HCT116 (cell line): ENCODE measurements around the gene KCNJ1. TPM values are rescaled to one million over a fixed set of nuclear protein-coding genes. Genes with fewer than 3 reads are reported as not detected.

Experiments
- ATAC-seq: fragments of 200-7000 bp; cut with Tn5 transposase; 2 replicates; pipeline ENCODE4 v1.9.1; 2020; ENCODE audit warnings: mild to moderate bottlenecking, moderate library complexity
- BruUV-seq: library from RNA; stranded (reverse); fragments of 400-500 nt; replicated peaks from 2 replicates; lab custom pipeline; 2021; lab: Mats Ljungman, UMichigan
- CTCF ChIA-PET: fragments of 300-600 bp; sonication (Branson Sonifier 250); formaldehyde crosslinking; loops from one replicate; lab custom pipeline; 2021; ENCODE audit warnings: antibody characterized with exemption; lab: Charles Lee
- POLR2A ChIA-PET: fragments of 300-600, 350-600 bp; sonication (Branson Sonifier 250); formaldehyde crosslinking; loops from one replicate; lab custom pipeline; 2021; ENCODE audit warnings: antibody characterized with exemption; lab: Charles Lee
- RAD21 ChIA-PET, 2 experiments: fragments of 300-600 bp; sonication (Branson Sonifier 250); formaldehyde crosslinking; loops; one replicate each; lab custom pipeline; 2023; ENCODE audit warnings: low total read pairs in 2 of 2; ENCODE audit not compliant: uncharacterized antibody in 2 of 2, unreplicated experiment in 2 of 2, low non-redundant PET in 1 of 2; lab: Charles Lee
- DNase-seq: peaks from one replicate; pipeline ENCODE4 v3.0.0-alpha.2; 2010; ENCODE audit warnings: low read depth, low spot score
- H2AFZ ChIP-seq: fragments of 200-600 bp; shearing (Covaris generic), sonication (generic); 2 replicates; pipeline ENCODE4 v1.6.1; 2017; ENCODE audit warnings: low read depth, mixed run types, mixed read lengths, antibody characterized with exemption, low read length; ENCODE audit not compliant: poor library complexity, severe bottlenecking
- H3K27ac ChIP-seq: 2 replicates; pipeline ENCODE4 v1.5.1; 2012; ENCODE audit warnings: low read depth, low read length
- H3K27me3 ChIP-seq: fragments of 200-600 bp; sonication (generic); 2 replicates; pipeline ENCODE4 v1.6.1; 2016; ENCODE audit warnings: mixed run types, low read length, mixed read lengths; ENCODE audit not compliant: insufficient read depth
- H3K36me3 ChIP-seq, 2 experiments: fragments of 200-500 bp in 1 of 2; fragments of 200-600 bp in 1 of 2; sonication (Bioruptor generic) in 1 of 2; sonication (generic) in 1 of 2; 2 replicates each; pipeline versions ENCODE4 v1.5.1 to v1.6.1; 2014 to 2016; ENCODE audit warnings: low read length in 2 of 2, inconsistent platforms in 1 of 2, mixed read lengths in 1 of 2, mixed run types in 1 of 2; ENCODE audit not compliant: insufficient read depth in 2 of 2, control insufficient read depth in 1 of 2
- H3K4me1 ChIP-seq, 2 experiments: fragments of 200-600 bp in 1 of 2; sonication (generic) in 1 of 2; 2 replicates each; pipeline versions ENCODE4 v1.5.1 to v1.6.1; 2012 to 2017; ENCODE audit warnings: low read length in 2 of 2, inconsistent platforms in 1 of 2, mild to moderate bottlenecking in 1 of 2, mixed read lengths in 1 of 2, mixed run types in 1 of 2, moderate library complexity in 1 of 2; ENCODE audit not compliant: insufficient read depth in 2 of 2, control insufficient read depth in 1 of 2
- H3K4me2 ChIP-seq: fragments of 200-600 bp; sonication (generic); 2 replicates; pipeline ENCODE4 v1.6.1; 2017; ENCODE audit warnings: mixed run types, low read length, mixed read lengths
- H3K4me3 ChIP-seq, 2 experiments: fragments of 200-600 bp in 1 of 2; sonication (generic) in 1 of 2; replicated peaks in 1 of 2; 2 replicates each; pipeline ENCODE4 v1.5.1; 2011 to 2016; ENCODE audit warnings: low read length in 2 of 2, control low read depth in 1 of 2, low read depth in 1 of 2, mild to moderate bottlenecking in 1 of 2, mixed read lengths in 1 of 2, mixed run types in 1 of 2
- H3K79me2 ChIP-seq: fragments of 200-600 bp; sonication (generic); 2 replicates; pipeline ENCODE4 v1.6.1; 2017; ENCODE audit warnings: mild to moderate bottlenecking, mixed run types, low read length, moderate library complexity, mixed read lengths; ENCODE audit not compliant: insufficient read depth
- H3K9ac ChIP-seq: fragments of 200-600 bp; sonication (generic); 2 replicates; pipeline ENCODE4 v1.6.1; 2016; ENCODE audit warnings: low read length, mixed read lengths
- H3K9me2 ChIP-seq: fragments of 200-600 bp; sonication (generic), shearing (Covaris generic); 2 replicates; pipeline ENCODE4 v1.6.1; 2017; ENCODE audit warnings: mixed run types, mild to moderate bottlenecking, moderate library complexity; ENCODE audit not compliant: insufficient read depth
- H3K9me3 ChIP-seq, 2 experiments: fragments of 200-500 bp in 1 of 2; fragments of 200-600 bp in 1 of 2; sonication (Bioruptor generic) in 1 of 2; sonication (generic) in 1 of 2; 2 replicates each; pipeline ENCODE4 v1.6.1; 2014 to 2017; ENCODE audit warnings: low read length in 2 of 2, mixed read lengths in 2 of 2, inconsistent platforms in 1 of 2, low read depth in 1 of 2, mild to moderate bottlenecking in 1 of 2, mixed run types in 1 of 2, moderate library complexity in 1 of 2; ENCODE audit not compliant: control insufficient read depth in 1 of 2, insufficient read depth in 1 of 2
- H4K20me1 ChIP-seq: fragments of 200-600 bp; sonication (generic), shearing (Covaris generic); 2 replicates; pipeline ENCODE4 v1.6.1; 2017; ENCODE audit warnings: mixed run types, mild to moderate bottlenecking, moderate library complexity; ENCODE audit not compliant: insufficient read depth
- ATF3 ChIP-seq: IDR thresholded peaks from 2 replicates; pipeline ENCODE4 v1.6.1; 2012
- CBX3 ChIP-seq: IDR thresholded peaks from 2 replicates; pipeline ENCODE4 v1.6.1; 2012; ENCODE audit warnings: low read depth
- CEBPB ChIP-seq: IDR thresholded peaks from 2 replicates; pipeline ENCODE4 v1.6.1; 2012; ENCODE audit warnings: low read depth
- CTCF ChIP-seq, 3 experiments: fragments of 200-600 bp in 1 of 3; sonication (generic) in 1 of 3; IDR thresholded peaks in 2 of 3; conservative IDR thresholded peaks in 1 of 3; 2 replicates each; pipeline ENCODE4 v1.5.1; 2012 to 2017; ENCODE audit warnings: low read depth in 2 of 3, low read length in 2 of 3, antibody characterized with exemption in 1 of 3, borderline replicate concordance in 1 of 3, control low read depth in 1 of 3, mild to moderate bottlenecking in 1 of 3, mixed read lengths in 1 of 3, mixed run types in 1 of 3, moderate library complexity in 1 of 3; ENCODE audit not compliant: insufficient read depth in 1 of 3
- EGR1 ChIP-seq: IDR thresholded peaks from 2 replicates; pipeline ENCODE4 v1.6.1; 2012; ENCODE audit warnings: low read depth
- EZH2 ChIP-seq: fragments of 200-600 bp; sonication (generic); IDR thresholded peaks from 2 replicates; pipeline ENCODE4 v1.6.1; 2017; ENCODE audit warnings: antibody characterized with exemption, mixed run types
- EZH2phosphoT487 ChIP-seq: fragments of 200-600 bp; IDR thresholded peaks from 2 replicates; pipeline ENCODE4 v1.6.1; 2018; ENCODE audit warnings: antibody characterized with exemption, borderline replicate concordance
- FOSL1 ChIP-seq: IDR thresholded peaks from 2 replicates; pipeline ENCODE4 v1.6.1; 2012; ENCODE audit warnings: low read depth
- JUND ChIP-seq: IDR thresholded peaks from 2 replicates; pipeline ENCODE4 v1.6.1; 2012
- POLR2A ChIP-seq: IDR thresholded peaks from 2 replicates; pipeline ENCODE4 v1.7.0; 2011; ENCODE audit warnings: borderline replicate concordance; ENCODE audit not compliant: insufficient read depth, insufficient read length; ENCODE audit errors: extremely low read depth
- POLR2AphosphoS5 ChIP-seq: IDR thresholded peaks from 2 replicates; pipeline ENCODE4 v1.6.1; 2011; ENCODE audit warnings: mild to moderate bottlenecking, low read depth, low read length, moderate library complexity
- RAD21 ChIP-seq: IDR thresholded peaks from 2 replicates; pipeline ENCODE4 v1.6.1; 2012; ENCODE audit warnings: low read depth, mild to moderate bottlenecking
- SIN3A ChIP-seq: IDR thresholded peaks from 2 replicates; pipeline ENCODE4 v1.6.1; 2012; ENCODE audit warnings: low read depth
- SP1 ChIP-seq: IDR thresholded peaks from 2 replicates; pipeline ENCODE4 v1.6.1; 2012; ENCODE audit warnings: low read depth
- TCF7L2 ChIP-seq: IDR thresholded peaks from 2 replicates; pipeline ENCODE4 v1.7.0; 2011; ENCODE audit warnings: borderline replicate concordance, inconsistent platforms; ENCODE audit not compliant: insufficient read depth, insufficient read length; ENCODE audit errors: extremely low read depth
- YY1 ChIP-seq: IDR thresholded peaks from 2 replicates; pipeline ENCODE4 v1.6.1; 2011; ENCODE audit warnings: low read length, low read depth, moderate library complexity, mild to moderate bottlenecking; ENCODE audit not compliant: insufficient replicate concordance; ENCODE audit errors: extremely low read depth
- ZBTB33 ChIP-seq: IDR thresholded peaks from 2 replicates; pipeline ENCODE4 v1.6.1; 2011; ENCODE audit warnings: mild to moderate bottlenecking, low read length, moderate library complexity; ENCODE audit not compliant: insufficient replicate concordance; ENCODE audit errors: extremely low read depth
- ZFX ChIP-seq: fragments of 450-650 bp; IDR thresholded peaks from 2 replicates; pipeline ENCODE4 v1.6.1; 2017
- ZNF274 ChIP-seq: fragments of 200-500 bp; sonication (Bioruptor generic); IDR thresholded peaks from 2 replicates; pipeline ENCODE4 v1.6.1; 2014; ENCODE audit warnings: mild to moderate bottlenecking, low read depth, low read length, inconsistent platforms
- intact Hi-C: fragments of 100-400 bp; cut with micrococcal nuclease; formaldehyde crosslinking; loops from 2 replicates; pipeline ENCODE4 v1.10.0; 2022
- total RNA-seq: library from RNA; stranded (reverse); gene quantifications from one replicate; pipeline ENCODE4 v1.2.1, GENCODE V29; 2021; ENCODE audit not compliant: unreplicated experiment

The KCNJ1 gene
- total RNA-seq, 1 experiment from 2014 or later, result 0.15 TPM

GRCh38 chr11:128908391-128909246 lies 41.5 kb upstream of the KCNJ1 start:
- H2AFZ ChIP-seq, result peak overlapping the region; percentile 64
- no peaks in the 10 kb centered on the region for H3K9me2 ChIP-seq
- ChIA-PET RAD21 (interaction anchor here in 1 of 2 experiments (1.0 kb wide), 1 partner anchor 18 kb away, joined by 3 read pairs; no protein-coding TSS in a partner anchor), POLR2A (interaction anchor here (2.1 kb wide), 1 partner anchor 16 kb away, joined by 7 read pairs; no protein-coding TSS in a partner anchor), CTCF (interaction anchor here (1.8 to 6.5 kb wide), 2 partner anchors 23 to 48 kb away, joined by 8 to 55 read pairs; no protein-coding TSS in a partner anchor)
- no peaks in the 10 kb centered on the region for H3K79me2 ChIP-seq
- H3K4me1 ChIP-seq, result peaks cover 23 to 42% of the 10 kb centered on the region in 2 experiments
- peak overlapping the region; percentile 49 for H3K9ac ChIP-seq
- intact Hi-C loops, result loop anchor here (1.0 kb wide), 1 partner anchor 48 kb away; no protein-coding TSS in a partner anchor
- BruUV-seq, result no TSS peak
- peak overlapping the region; percentile 9 for H3K27ac ChIP-seq
- peak overlapping the region; percentile 33 to 50 for H3K4me3 ChIP-seq
- H3K9me3 ChIP-seq, result no peaks in the 10 kb centered on the region
- peak; percentile 45 for DNase-seq
- H4K20me1 ChIP-seq, result no peaks in the 10 kb centered on the region
- no peaks in the 10 kb centered on the region for H3K36me3 ChIP-seq
- no peaks in the 10 kb centered on the region for H3K27me3 ChIP-seq
- H3K4me2 ChIP-seq, result peak overlapping the region; percentile 73
- peak; percentile 63 for ATAC-seq
- TF ChIP-seq ZNF274 (no peak), POLR2A (no peak), ZBTB33 (no peak), SIN3A (no peak), RAD21 (no peak), YY1 (no peak), POLR2AphosphoS5 (peak; percentile 39), FOSL1 (peak; percentile 86), CEBPB (peak; percentile 88), CBX3 (0 out of 2 replicates have a peak, but pooled peaks have one; percentile 25), JUND (peak; percentile 86), ATF3 (no peak; the same call in 1 of the 2 replicates), EZH2 (no peak), ZFX (no peak), EGR1 (no peak), SP1 (peak; percentile 40), TCF7L2 (no peak), CTCF (IDR thresholded peaks at IDR 0.05 in 2 of 3, conservative IDR thresholded peaks at IDR 0.05 in 1 of 3; ENCODE audit: borderline replicate concordance in 1 of 3, insufficient read depth in 1 of 3, low read depth in 2 of 3, low read length in 2 of 3) (no peak), EZH2phosphoT487 (no peak)
